GM23248 (cell line): ENCODE data around the gene CRHBP.

Experiments
- EZH2 ChIP-seq: fragments of 200-600 bp; sonication (generic); IDR thresholded peaks from 2 replicates; pipeline ENCODE4 v1.6.1; 2018; ENCODE audit warnings: antibody characterized with exemption, mild to moderate bottlenecking; ENCODE audit not compliant: insufficient read depth, poor library complexity, severe bottlenecking
- EZH2phosphoT487 ChIP-seq: fragments of 200-600 bp; sonication (generic); IDR thresholded peaks from 2 replicates; pipeline ENCODE4 v1.6.1; 2018; ENCODE audit warnings: antibody characterized with exemption, moderate library complexity, mild to moderate bottlenecking, low read depth; ENCODE audit not compliant: insufficient read depth

- TF ChIP-seq EZH2 = no peak
- TF ChIP-seq EZH2phosphoT487 = no peak
Measured at GRCh38 chr5:76980518-76981144, 27.8 kb downstream of the CRHBP start.
